HG03342 (cell line): ENCODE measurements around the gene ASB15.
"Not testable (repeated sequence)": the region's sequence is repeated elsewhere in the genome, so short reads cannot be mapped to it uniquely, and the experiment has no call there.

ENCODE experiments used
- ATAC-seq: cut with Tn5 transposase; IDR thresholded peaks from one replicate; pipeline ENCODE4 v1.9.1; 2021; ENCODE audit warnings: mild to moderate bottlenecking, moderate library complexity; ENCODE audit not compliant: unreplicated experiment

The ASB15 gene

GRCh38 chr7:123601530-123601929, at the start of gene ASB15:
Gene ASB15 (plus strand): TSS chr7:123601821. CDS start chr7:123614503, 12,682 bp downstream.
- ATAC-seq: no peak

- not testable (repeated sequence) for ATAC-seq
Measured at GRCh38 chr7:123552134-123552533, 49.5 kb upstream of the ASB15 start.

- ATAC-seq: no peak
Measured at GRCh38 chr7:123552641-123553040, 49.0 kb upstream of the ASB15 start.

GRCh38 chr7:123553159-123553558, 48.5 kb upstream of the ASB15 start:
- no peak for ATAC-seq

GRCh38 chr7:123555484-123555883, 46.1 kb upstream of the ASB15 start:
- ATAC-seq: no peak

GRCh38 chr7:123557016-123557397, 44.6 kb upstream of the ASB15 start:
- no peak for ATAC-seq

GRCh38 chr7:123557398-123558288, 44.0 kb upstream of the ASB15 start, which contains the start of gene NDUFA5:
Gene NDUFA5 (minus strand): TSS chr7:123557818. CDS start chr7:123557795, 23 bp downstream.
- ATAC-seq: peak; percentile 97

GRCh38 chr7:123558289-123558874, 43.2 kb upstream of the ASB15 start:
- ATAC-seq: no peak

- no peak for ATAC-seq
Measured at GRCh38 chr7:123562121-123562520, 39.5 kb upstream of the ASB15 start.

GRCh38 chr7:123569352-123570010, 32.1 kb upstream of the ASB15 start:
- no peak for ATAC-seq

- ATAC-seq: no peak
Measured at GRCh38 chr7:123570390-123571182, 31.0 kb upstream of the ASB15 start.

GRCh38 chr7:123571187-123571586, 30.4 kb upstream of the ASB15 start:
- no peak for ATAC-seq

- ATAC-seq: no peak
Measured at GRCh38 chr7:123571684-123572083, 29.9 kb upstream of the ASB15 start.

- no peak for ATAC-seq
Measured at GRCh38 chr7:123573341-123573740, 28.3 kb upstream of the ASB15 start.

- ATAC-seq: no peak
Measured at GRCh38 chr7:123573896-123574467, 27.6 kb upstream of the ASB15 start.

GRCh38 chr7:123579416-123579815, 22.2 kb upstream of the ASB15 start:
- no peak for ATAC-seq

- ATAC-seq: peak; percentile 79
Measured at GRCh38 chr7:123580406-123581161, 21.0 kb upstream of the ASB15 start.

GRCh38 chr7:123581162-123581459, 20.5 kb upstream of the ASB15 start:
- ATAC-seq: no peak

- no peak for ATAC-seq
Measured at GRCh38 chr7:123583821-123584220, 17.8 kb upstream of the ASB15 start.

- no peak for ATAC-seq
Measured at GRCh38 chr7:123588376-123588775, 13.2 kb upstream of the ASB15 start.
